HUDEP-2 (cell line): ENCODE data around the gene SUV39H1.

Experiments used
- DNase-seq, 76 experiments: peaks; one replicate each; lab custom pipeline; 2025; ENCODE audit not compliant: unreplicated experiment in 76 of 76; lab: John Stamatoyannopoulos, UW

Gene SUV39H1

DNA sequence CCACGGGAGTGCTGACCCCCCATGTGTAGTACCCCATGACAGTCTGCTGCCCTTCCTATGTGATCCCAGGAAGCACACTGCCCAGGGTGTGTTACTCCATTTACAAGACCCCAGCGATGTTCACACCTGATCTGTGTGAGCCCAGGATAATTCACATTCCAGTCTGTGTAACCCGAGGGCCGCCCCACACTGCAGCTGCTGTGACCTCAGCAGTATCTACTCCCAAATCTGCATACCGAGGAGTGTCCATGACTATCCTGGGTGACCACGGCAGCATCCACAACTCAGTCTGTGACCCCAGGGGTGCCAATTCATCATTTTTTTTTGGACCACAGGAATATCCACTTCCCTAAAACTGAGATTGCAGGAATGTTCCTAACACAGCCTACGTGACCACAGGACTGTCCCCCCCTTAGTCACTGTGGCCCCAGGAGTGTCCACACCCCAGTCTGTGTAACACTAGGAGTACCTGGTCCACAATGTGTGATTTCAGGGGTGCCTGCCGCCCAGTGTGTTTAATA, 57.2 kb downstream of the SUV39H1 start:
- DNase-seq = no peak

DNA sequence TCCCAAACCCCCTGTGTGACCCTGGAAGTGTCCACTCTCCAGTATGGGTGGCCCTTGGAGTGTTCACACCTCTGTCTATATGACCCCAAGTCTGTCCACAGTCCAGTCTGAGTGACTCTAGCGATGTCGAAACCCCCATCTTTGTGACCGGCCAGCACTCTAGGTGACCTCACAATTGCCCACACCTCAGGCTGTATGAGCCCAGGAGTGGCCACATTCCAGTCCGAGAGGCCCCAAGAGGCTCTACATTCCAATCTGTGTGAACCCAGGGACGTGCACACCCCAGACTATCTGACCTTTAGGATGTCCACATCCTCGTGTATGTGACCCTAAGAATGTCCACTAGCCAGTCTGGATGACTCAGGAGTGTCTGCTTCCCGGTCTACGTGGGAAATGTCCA, 57.7 kb downstream of the SUV39H1 start:
- DNase-seq = no peak
